ENCODE results near the gene LRRK2. TPM values are rescaled to one million over a fixed set of nuclear protein-coding genes. Genes with fewer than 3 reads are reported as not detected.

The LRRK2 gene
- total and polyA plus RNA-seq, 2 of the 8 experiments (the other 6 are each of a cell fraction or from before 2014, with no cell fraction given) = 0.06 to 0.13 TPM

- DNase-seq (ENCODE audit: low read depth in 1 of 2, low spot score in 2 of 2) (no peak), FAIRE-seq (no peak)
- H2AK5ac ChIP-seq (ENCODE audit: low read depth, low read length) = no peak overlapping the region
- 85% methylated on average over 1 of the region's 1 CpG; no CpG with 5 or more reads in 1 of the 2 experiments for WGBS, 2 experiments (ENCODE audit: extremely low coverage in 1 of 2, insufficient coverage in 1 of 2, insufficient read length in 1 of 2, insufficient replicate concordance in 2 of 2, low coverage in 1 of 2, low lambda C conversion rate in 2 of 2, missing lambda C conversion rate in 1 of 2)
- POLR2A ChIA-PET (ENCODE audit: partially characterized antibody) = no interaction called here
- no peak overlapping the region for H3K27ac ChIP-seq (ENCODE audit: low read depth, low read length)
- H3K27me3 ChIP-seq (replicated peaks in 1 of 4; ENCODE audit: control insufficient read depth in 3 of 4, extremely low read depth in 1 of 4, insufficient read depth in 3 of 4, low read length in 3 of 4) = no peaks in the 10 kb centered on the region
- H2BK15ac ChIP-seq (ENCODE audit: low read length) = no peak overlapping the region
- no peak overlapping the region for H3K4me2 ChIP-seq (ENCODE audit: insufficient read depth in 1 of 2, low read depth in 2 of 2, low read length in 2 of 2)
- no peak overlapping the region for H3K18ac ChIP-seq (ENCODE audit: extremely low read depth, low read length)
- no peaks in the 10 kb centered on the region for H3K4me1 ChIP-seq (replicated peaks in 1 of 4; ENCODE audit: control insufficient read depth in 3 of 4, insufficient read depth in 4 of 4, low read length in 3 of 4)
- no peak overlapping the region for H3K23ac ChIP-seq (ENCODE audit: insufficient read length)
- H3K23me2 ChIP-seq (ENCODE audit: low read depth, low read length) = no peaks in the 10 kb centered on the region
- no peak overlapping the region for H3K56ac ChIP-seq (replicated peaks; ENCODE audit: insufficient read length, low read depth, low read length)
- no peaks in the 10 kb centered on the region for H3K36me3 ChIP-seq (ENCODE audit: control insufficient read depth in 2 of 4, insufficient read depth in 4 of 4, low read length in 3 of 4)
- H3K79me1 ChIP-seq (ENCODE audit: low read depth, low read length) = no peaks in the 10 kb centered on the region
- H2BK12ac ChIP-seq (ENCODE audit: low read depth, low read length) = no peak overlapping the region
- no peaks in the 10 kb centered on the region for H4K20me1 ChIP-seq (replicated peaks in 1 of 2; ENCODE audit: control insufficient read depth in 1 of 2, insufficient read depth in 2 of 2, low read length in 2 of 2)
- no peak overlapping the region for H2AFZ ChIP-seq (ENCODE audit: low read length)
- no peaks in the 10 kb centered on the region for H3K79me2 ChIP-seq (ENCODE audit: control insufficient read depth in 1 of 2, insufficient read depth in 2 of 2, low read length in 2 of 2)
- no peak overlapping the region for H2BK20ac ChIP-seq (ENCODE audit: low read length)
- no peak overlapping the region for H3K4me3 ChIP-seq (ENCODE audit: extremely low read depth in 1 of 4, insufficient read depth in 2 of 4, low read depth in 3 of 4, low read length in 4 of 4)
- no peak overlapping the region for H4K91ac ChIP-seq (replicated peaks; ENCODE audit: insufficient read length, low read length)
- CTCF ChIA-PET (ENCODE audit: partially characterized antibody) = interaction anchor here (0.7 kb wide), 1 partner anchor 17 kb away, joined by 3 read pairs; no protein-coding TSS in a partner anchor
- no peaks in the 10 kb centered on the region for H3K9me3 ChIP-seq (ENCODE audit: insufficient read depth in 2 of 2, low read depth in 1 of 2, low read length in 1 of 2)
- H3K9ac ChIP-seq (replicated peaks in 1 of 4; ENCODE audit: extremely low read depth in 1 of 4, low read depth in 3 of 4, low read length in 3 of 4) = no peak overlapping the region
- H2BK5ac ChIP-seq (ENCODE audit: low read depth, low read length) = no peak overlapping the region
- H4K5ac ChIP-seq (ENCODE audit: insufficient read length, low read depth, low read length) = no peak overlapping the region
- no peak overlapping the region for H2BK120ac ChIP-seq (replicated peaks; ENCODE audit: low read depth, low read length)
- H3K4ac ChIP-seq (replicated peaks; ENCODE audit: insufficient read length, low read depth, low read length) = no peak overlapping the region
- TF ChIP-seq SIRT6 (IDR thresholded peaks at IDR 0.05; ENCODE audit: low read length) = no peak
- no peak for TF ChIP-seq PHF8 (conservative IDR thresholded peaks at IDR 0.05; ENCODE audit: low read depth, low read length)
- no peak for TF ChIP-seq TAF7 (optimal IDR thresholded peaks at IDR 0.05; ENCODE audit: borderline replicate concordance, low read depth, low read length)
- no peak for TF ChIP-seq SP4 (IDR thresholded peaks at IDR 0.05; ENCODE audit: low read length)
- no peak overlapping the region for H3K14ac ChIP-seq (ENCODE audit: insufficient read length)
- no peak overlapping the region for H4K8ac ChIP-seq (ENCODE audit: extremely low read depth, insufficient read depth, low read length)
Measured at GRCh38 chr12:40202095-40203059, 22.4 kb upstream of the LRRK2 start.
